GM19025 (cell line): ENCODE data around the gene KCTD1.

Experiments
- ATAC-seq: cut with Tn5 transposase; IDR thresholded peaks from one replicate; pipeline ENCODE4 v1.9.1; 2021; ENCODE audit warnings: mild to moderate bottlenecking, low read depth, moderate library complexity; ENCODE audit not compliant: unreplicated experiment

Gene KCTD1

DNA sequence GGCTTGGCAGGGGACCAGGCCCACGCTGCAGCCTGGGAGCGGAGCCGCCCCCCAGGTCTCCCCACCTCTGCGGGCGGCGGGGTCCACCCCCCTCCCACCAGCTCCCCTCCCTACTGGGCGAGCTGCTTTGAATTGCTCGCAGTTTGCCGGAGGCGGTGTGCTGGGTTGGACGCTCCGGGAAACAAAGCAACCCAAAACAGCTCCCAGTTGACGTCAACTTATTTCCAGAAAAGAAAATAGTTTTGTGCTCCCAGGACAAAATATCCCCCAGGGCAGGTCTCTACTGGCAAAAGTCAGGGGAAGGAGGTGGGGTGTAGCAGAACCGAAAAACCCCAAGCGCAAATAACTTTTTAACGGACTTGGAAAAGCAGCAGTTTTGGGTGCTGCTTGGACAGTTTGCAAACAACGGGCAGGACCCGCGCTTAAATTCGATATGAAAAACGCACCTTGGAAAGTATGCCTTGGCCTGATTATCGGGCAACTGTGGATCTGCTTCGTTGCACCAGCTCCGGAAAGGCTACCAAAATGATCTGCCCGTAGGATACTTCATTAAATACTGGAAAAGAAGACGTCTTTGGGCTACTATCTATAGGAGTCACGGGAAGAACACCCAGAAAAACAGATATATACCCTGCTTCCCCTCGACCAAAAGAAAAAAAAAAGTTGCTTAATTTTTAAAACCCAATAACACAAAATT, 2.8 kb upstream of the KCTD1 start:
- no peak for ATAC-seq

DNA sequence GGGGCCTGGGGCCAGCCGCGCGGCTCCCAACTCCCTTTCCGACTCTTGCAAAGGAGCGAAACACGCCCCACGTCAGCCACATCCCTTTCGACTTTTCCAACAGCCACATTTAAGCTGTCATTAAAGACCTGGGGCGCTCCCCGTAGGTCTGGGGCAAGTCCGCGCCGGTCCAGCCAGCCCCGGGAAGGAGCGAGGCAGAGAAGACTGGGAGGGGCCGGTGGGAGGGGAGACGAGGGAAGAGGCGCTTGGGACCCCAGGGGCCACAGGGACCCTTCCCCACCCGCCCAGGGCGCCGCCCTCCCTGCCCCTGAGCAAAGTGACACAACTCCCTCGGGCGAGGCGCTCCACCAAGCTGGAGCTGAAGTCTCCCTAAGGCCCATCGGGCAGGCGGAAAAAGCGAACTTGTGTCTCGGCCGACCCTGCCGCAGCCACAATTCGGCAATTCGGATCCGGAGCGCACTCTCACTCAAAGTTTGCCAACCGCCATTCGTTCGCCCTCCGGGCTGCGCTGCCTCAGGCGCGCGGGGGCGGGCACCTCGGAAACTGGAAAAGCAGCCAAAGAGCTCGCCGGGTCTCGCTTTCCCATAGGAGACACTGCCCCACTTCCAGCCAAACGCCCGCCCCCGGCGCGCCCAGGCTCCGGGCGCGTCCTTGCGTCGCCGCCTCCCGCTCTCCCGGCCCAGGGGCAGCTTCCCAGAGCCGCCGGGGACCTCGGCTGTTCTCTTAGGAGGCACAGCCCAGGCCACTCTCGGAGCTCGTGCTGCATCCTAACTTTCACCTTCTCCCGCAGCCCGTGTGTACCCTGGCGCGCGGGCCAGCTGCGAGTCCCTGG, 1.1 kb upstream of the KCTD1 start:
- ATAC-seq, result no peak

DNA sequence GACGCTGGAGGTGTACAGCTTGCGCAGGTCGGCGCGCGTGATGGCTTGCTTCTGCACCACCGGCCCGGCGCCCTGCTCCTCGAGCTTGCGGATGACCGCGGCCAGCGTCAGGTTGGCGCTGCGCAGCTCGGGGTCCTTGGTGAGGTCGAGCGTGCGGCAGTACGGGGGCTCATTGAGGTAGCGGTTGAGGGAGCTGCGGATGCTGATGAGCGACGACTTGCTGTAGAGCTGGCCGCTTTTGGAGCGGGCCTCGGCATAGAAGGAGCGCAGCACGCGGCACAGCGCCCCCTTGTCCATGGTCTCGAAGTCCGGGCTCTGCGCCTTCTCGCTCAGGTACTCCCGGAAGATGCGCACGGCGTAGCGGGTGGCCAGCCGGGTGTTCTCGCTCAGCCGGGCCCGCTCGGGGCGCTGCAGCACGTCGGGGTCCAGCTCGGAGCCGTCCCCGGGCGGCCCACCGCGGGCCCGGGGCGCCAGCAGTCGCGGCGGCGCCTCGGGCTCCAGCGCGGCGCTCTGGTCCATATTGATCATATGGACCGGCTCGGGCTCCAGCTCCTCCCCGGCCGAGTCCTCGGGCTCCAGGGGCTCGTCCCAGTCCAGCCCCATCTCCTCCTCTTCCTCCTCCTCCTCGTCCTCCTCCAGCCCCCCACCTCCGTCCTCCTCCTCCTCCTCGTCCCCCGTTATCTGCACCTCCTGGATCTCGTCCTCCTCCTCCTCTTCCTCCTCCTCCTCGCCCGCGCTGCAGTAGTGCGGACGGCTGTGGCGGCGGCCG, 523 bp downstream of the KCTD1 start:
- ATAC-seq, result peak; percentile 54

DNA sequence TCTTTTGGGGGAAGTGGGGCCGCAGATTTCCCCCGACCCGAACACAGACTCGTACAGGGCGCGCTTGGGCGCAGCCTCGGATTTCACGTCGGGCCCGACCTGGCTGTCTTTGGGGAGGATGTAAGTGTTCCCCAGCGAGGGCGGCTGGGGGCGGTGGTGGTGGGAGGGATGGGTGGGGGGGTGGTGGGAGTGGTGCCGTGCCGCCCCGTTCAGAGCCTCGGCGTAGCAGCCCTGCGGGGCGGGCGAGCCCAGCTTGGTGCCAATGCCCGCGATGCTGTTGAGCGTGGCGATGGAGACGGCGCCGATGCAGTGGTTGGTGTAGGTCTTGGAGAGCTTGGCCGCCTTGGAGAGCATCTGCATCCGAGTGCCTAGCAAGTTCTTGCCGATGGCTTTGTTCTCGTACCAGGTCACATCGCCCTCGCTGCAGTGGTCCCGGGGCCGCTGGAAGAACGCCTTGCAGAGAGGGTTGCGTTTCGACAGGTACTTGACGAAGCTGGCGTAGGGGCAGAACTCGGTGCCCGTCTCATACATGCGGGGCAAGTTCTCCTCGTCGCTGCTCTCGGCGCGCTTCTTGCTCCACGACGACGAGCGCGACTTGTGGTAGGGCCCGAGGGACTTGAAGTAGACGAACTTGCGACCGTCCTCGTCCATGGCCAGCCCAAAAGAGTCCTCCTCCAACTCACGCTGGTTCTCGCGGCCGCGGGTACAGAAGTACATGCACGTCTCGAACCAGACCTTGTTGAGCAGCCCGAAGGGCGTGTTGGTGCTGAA, 1.3 kb downstream of the KCTD1 start:
- no peak for ATAC-seq

DNA sequence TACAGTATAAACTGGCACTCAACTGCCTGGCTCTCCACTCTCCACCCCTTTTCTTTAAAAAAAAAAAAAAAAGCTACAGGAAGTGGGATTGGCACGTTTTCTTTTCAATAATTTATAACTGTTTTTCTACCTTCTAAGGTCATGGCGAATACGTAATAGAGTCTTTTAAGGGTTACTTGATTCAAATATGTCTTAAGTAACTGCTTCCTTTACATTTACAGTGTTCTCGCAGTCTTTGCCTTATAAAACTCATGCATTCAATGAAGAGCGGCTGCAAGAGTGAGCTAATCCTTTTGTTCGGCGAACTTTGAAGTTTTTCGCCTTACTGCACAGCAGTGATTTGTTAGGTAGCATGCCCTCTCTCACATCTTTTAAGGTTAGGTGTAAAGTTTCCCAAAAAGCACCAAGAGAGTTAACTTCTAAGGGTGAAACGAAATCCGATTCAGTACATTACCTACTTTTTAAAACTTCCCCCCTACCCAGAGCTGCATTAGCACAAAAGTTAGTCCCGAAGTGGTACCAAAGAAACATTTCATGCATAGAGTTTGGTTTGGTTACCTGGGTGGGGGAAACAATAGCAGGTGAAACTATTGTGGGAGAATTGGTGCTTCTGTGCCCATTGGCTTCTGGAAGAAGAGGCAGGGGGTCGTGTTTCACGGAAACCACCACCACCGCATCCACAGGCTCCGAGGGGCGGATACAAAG, 2.0 kb downstream of the KCTD1 start:
- ATAC-seq, result no peak

DNA sequence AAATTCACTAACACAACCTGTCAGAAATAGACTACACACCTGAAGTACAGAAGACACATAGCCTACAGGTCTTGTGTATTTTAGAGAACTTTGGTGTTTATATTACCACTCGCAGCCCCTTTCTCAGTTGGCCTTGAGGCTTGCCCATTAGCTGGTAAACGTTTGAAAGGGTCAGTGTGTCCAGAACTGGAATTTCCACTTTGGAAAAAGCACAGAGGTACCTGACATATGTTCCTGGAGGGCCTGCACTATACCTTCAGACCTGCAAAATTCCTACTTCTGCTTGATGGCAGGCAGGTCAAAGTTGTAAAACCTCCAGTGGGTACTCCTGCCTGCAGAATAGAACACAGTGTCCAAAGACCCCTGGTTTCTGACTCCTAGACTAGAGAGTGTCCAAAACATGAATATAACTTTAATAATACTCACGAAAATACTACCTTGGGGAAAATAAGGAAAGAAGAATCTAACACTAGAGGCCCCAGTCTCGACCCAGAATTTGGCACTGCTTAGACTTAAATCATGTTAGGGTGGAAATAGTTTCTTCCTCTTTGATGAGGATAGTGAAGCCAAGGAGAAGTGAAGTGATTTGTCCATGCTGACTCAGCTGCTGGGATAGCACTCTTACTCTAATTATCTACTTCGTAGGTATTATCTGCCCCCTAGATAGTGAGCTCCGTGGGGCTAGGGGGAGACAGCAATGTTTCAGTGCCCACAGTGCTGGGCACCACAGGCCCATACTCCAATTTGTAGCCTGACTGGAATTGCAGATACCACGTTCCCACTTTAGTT, 2.8 kb downstream of the KCTD1 start:
- no peak for ATAC-seq

DNA sequence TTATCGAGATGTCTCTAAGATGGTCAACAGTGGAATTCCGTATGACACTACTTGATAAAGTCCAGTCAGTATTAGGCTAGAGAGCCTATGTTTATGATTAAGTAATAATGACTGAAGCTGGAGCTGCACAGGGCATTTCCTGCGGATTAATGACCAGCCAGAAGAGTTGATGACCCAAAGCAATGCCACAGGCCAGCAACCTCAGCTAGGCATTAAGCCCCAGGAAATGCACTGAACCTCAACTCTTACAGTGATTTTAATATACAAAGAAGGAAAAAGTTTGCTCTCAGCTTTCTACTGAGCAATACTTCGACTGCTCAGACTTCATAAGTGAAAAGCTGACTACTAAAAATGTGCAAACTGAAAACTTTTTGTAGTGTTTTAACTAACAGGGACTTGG, 3.9 kb downstream of the KCTD1 start:
- ATAC-seq, result no peak

DNA sequence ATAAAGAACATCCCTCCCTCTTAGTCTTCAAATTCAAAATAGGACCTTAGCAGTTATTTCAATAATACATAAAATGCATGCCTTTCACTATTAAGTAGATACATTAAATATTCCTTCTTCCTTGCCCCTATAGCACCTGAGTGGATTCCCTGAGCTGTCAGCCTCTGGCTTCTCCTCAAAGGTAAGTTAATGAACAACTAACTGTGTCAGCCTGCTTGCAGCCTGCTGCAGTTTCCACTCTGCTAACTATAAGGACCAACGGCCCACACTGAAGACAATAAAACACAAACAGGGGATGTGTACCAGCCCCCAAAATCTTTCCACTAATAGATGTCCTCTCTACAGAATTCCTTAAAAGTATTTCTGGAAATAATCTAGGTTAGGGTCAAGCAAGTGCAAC, 5.0 kb downstream of the KCTD1 start:
- ATAC-seq, result no peak

DNA sequence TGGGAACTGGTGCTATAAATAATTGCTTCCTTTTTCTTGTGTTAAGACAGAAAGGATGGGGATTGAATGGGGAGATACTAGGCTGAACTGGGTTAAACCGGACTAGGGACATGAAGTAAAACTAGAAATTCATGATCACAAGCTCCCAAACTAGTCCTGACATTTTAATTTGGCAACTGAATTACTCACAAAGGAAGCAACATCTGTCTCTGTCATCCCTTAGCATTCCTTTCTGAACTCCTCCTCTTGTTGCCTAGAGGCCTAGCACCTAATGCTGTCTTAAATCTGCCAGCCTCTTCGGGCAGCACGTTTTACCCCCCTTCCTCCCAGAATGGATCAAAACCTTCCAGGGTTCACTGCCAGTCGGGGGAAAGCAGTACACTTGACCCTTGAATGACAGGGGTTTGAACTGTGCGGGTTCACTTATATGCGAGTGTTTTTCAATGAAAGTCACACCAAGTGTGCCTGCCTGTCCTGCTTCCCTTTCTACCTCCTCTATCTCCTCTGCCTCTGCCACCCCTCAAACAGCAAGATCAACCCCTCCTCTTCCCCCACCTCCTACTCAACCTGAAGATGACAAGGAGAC, 8.2 kb downstream of the KCTD1 start:
- no peak for ATAC-seq

DNA sequence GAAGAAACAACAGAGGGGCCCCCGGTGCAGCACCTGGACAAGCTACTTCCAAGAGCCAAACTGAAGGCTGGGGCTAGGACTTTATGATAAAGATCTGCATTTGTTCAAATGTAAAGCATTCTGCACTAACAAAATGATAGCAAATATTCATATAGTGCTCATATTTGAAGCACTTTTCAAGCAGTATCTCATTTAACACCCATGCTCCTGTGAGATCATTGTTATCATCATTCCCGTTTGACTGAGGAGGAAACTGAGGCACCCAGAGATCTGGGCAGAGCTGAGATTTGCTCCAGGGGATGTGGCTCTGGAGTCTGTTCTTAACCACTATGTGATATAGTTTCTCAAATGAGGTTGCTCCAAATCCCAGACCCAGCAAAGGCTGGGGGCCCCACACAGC, 9.8 kb downstream of the KCTD1 start:
- no peak for ATAC-seq

DNA sequence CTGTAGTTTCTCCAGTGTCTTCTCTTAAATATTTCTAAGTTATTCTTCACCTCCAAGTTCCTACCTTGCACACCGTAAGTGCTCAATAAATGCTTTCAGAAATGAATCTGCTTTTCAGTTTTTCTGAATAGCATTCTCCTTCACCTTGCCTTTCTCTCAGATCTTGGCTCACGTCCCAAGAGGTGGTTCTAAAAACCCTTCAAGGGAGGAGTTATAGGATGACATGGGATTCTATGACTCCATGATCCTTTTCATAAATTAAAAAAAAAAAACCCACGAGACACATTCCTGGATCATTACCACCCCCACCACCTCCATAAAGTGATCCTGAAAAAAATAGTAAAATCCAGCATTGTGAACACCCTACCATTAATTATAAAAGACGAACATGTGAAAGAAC, 11.7 kb downstream of the KCTD1 start:
- ATAC-seq, result no peak

DNA sequence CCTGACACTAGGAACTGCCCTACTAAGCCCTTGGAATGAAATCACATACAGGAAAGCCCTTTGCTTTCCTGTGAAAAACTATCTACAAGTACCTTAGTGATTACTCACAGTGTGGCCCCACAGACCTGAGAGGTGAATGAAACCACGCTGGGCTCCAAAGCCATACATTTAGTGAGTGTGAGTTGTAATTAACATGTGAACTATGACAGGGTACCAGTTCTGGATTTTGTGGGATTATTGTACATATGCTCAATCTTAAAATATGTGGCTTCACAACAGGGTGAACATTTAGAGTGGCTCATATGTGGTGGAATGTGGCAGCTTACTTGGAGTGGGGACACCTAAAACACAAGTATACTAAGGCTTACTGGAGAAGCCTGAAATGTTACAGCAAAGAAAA, 12.3 kb downstream of the KCTD1 start:
- ATAC-seq, result no peak

DNA sequence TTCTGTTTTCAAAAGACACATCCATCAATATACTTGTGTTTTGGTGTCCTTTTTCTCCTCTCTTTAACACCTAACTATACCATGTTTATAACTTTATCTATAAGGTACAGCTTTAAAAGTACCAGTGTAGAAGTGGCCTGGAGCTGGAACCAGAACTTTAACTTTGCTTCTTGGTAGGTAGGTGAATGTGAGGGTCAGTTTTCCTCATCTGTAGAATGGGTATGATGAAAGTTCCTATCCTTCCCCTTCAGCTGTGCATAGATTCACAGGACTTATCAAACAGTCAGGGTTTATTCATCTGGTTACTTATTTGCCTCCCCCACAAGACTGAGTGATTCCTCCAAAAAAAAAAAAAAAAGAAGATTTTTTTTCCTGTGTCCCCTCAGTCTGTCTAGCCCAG, 12.7 kb downstream of the KCTD1 start:
- no peak for ATAC-seq

DNA sequence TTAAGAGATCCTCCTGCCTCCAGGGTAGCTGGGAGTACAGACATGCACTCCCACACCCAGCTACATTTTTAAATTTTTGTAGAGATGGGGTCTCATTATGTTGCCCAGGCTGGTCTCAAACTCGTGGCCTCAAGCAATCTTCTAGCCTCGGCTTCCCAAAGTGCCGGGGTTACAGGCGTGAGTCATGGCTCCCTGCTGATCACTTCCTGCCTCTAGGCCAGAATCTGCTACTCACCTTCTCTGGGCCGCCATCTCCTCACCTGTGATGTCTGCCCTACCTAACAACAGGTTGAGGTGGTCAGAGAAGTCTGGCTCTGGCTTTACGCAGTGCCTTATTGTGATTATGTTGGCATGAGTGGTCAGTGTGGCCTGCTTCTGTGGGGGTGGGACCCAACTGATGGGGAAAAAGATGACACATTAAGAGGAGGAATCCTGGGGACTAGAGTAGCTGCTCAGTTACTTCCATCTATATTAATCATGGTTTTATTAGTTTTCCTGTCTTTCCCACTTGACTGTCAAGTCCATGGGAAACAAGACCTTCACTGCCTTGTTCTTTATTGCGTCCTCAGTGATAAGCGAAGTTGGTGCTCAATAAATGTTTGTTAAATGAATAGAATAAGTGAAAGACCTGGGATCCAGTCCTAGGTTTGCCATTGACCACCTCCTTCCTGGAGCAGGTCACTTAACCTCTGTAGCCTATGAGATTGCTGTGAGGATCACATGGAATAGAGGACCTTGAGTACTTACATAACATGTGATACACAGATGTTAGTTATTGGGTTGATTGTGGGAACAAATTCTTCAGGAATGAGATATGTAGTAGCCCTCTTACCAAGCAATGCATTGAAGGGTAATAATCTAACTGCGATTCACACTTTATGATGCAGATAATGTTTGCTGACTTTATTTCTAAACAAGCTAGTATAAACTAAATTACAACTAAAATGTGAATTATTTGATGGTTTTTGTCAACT, 15.7 kb downstream of the KCTD1 start:
- ATAC-seq, result no peak

DNA sequence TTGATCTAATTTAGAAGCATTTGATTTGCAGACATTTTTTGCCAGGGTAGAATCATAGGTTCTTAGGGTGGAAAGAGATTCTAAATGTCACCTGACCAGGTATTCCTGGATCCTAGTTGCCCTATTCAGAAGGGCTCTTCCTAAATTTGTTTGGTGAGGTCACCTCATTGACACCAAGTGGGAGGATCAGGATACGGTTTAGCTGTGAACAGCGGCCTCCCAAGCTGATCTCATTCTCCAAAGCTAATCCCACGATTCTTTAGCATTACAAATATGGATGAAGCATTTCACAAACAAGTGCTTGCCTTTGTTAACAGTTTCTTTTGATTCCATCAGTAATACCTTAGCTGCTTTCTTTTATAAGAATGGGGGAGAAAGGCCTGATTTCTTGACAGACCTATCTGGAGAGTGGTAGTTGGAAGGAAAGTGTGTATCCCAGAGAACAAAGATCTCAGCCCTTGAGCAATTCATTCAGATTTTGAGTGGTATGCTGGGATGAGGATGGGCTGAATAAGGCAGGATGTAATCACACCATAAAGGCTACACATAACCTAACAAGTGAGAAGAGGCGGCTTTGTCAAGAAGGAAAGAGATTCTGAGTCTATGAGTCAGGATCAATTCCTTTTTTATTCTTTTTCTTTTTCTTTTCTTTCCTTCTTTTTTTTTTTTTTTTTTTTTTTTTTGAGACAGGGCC, 16.6 kb downstream of the KCTD1 start:
- no peak for ATAC-seq

DNA sequence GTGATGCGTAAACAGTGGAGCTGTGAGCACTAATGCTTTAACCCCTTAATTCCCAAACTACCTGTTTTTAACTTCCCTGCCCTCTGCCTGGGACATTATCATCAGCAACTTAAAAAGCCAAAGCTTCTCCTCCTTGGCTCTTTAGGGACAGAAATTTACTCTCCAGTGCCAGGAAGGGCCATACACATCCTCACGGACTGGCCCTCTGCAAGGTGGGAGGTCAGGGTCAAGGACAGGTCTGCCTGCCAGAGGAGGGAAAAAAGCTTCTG, 21.5 kb downstream of the KCTD1 start:
- no peak for ATAC-seq

DNA sequence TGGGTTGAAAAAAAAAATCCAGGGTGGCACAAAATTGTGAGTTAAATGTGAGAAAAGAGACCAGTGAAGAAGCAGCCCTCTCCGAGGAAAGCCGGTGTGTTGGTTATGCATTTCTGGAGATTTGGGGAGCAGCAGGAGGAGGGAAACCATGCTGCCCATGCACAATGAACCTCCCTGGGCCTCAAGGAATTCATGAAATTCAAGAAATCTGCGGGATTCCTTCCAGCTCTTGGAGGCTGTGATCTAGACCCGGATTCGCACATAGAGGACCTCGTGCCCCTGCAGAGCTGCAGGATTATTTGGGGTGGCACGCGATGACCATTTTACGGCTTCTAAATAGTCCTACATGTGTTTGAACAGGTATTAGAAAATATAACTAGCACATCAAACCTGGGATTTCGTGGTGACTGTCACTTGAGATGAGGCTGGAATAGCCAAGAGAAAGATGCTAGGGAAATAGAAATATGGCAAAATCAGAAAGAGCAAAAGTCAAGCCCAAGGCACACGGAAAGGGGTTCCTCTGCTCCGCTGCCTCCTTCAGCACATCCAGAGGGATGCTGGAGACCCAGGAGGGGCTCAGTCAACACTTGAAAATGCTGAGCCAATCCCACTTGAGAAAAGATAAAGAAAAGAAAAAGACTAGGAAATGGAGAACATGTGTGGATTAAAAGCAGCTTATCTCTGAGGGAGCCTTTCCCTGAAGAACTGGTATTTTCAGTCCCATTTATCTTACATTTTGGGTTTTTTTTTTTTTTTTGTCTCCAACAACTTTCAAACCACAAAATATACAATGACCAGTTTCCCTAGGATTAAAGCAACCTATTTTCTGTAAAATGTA, 22.0 kb downstream of the KCTD1 start:
- ATAC-seq, result no peak
